SK-N-MC (cell line): ENCODE measurements around the gene CMSS1.

Experiments used
- DNase-seq: peaks from one replicate; pipeline ENCODE4 v3.0.0-alpha.2; 2011; ENCODE audit warnings: low read depth, low spot score
- H3K27ac ChIP-seq: fragments of 200-600 bp; sonication (generic); 2 replicates; pipeline ENCODE4 v1.5.1; 2016; ENCODE audit warnings: mixed run types
- H3K36me3 ChIP-seq: fragments of 200-600 bp; sonication (generic); 2 replicates; pipeline ENCODE4 v1.6.1; 2017; ENCODE audit warnings: antibody characterized with exemption, low read length, mixed read lengths; ENCODE audit not compliant: insufficient read depth
- H3K4me3 ChIP-seq: fragments of 200-600 bp; sonication (generic); 2 replicates; pipeline ENCODE4 v1.5.1; 2016
- H3K9ac ChIP-seq: fragments of 200-600 bp; sonication (generic); 2 replicates; pipeline ENCODE4 v1.8.0; 2017; ENCODE audit warnings: mixed run types, mixed read lengths; ENCODE audit not compliant: insufficient read length
- H3K9me3 ChIP-seq: fragments of 200-600 bp; sonication (generic); 2 replicates; pipeline ENCODE4 v1.6.1; 2017; ENCODE audit warnings: low read depth, mild to moderate bottlenecking, antibody characterized with exemption, low read length, moderate library complexity, mixed read lengths
- EZH2 ChIP-seq: fragments of 200-600 bp; sonication (generic); IDR thresholded peaks from one replicate; pipeline ENCODE4 v1.6.1; 2017; ENCODE audit warnings: antibody characterized with exemption
- FOXP2 ChIP-seq: optimal IDR thresholded peaks from 2 replicates; pipeline ENCODE3; 2011; ENCODE audit warnings: mild to moderate bottlenecking, moderate library complexity; ENCODE audit not compliant: insufficient read depth; ENCODE audit errors: extremely low read length, control extremely low read depth
- POLR2AphosphoS5 ChIP-seq: IDR thresholded peaks from 2 replicates; pipeline ENCODE4 v1.6.1; 2012; ENCODE audit warnings: mild to moderate bottlenecking, low read depth, low read length, borderline replicate concordance

Gene CMSS1

GRCh38 chr3:100160521-100160920 lies 342.9 kb downstream of the CMSS1 start:
- no peak overlapping the region for H3K4me3 ChIP-seq
- H3K36me3 ChIP-seq = peaks cover 14% of the 10 kb centered on the region
- H3K27ac ChIP-seq = no peak overlapping the region
- TF ChIP-seq POLR2AphosphoS5 (no peak), EZH2 (no peak), FOXP2 (no peak)
- no peaks in the 10 kb centered on the region; the same call in 1 of the 2 replicates for H3K9me3 ChIP-seq
- DNase-seq = no peak
- H3K9ac ChIP-seq = no peak overlapping the region

GRCh38 chr3:100163787-100164186 lies 346.1 kb downstream of the CMSS1 start:
- no peak for DNase-seq
- peak overlapping the region; percentile 66 for H3K27ac ChIP-seq

GRCh38 chr3:100164743-100165142 lies 347.1 kb downstream of the CMSS1 start:
- H3K4me3 ChIP-seq = no peak overlapping the region
- TF ChIP-seq FOXP2 (no peak), EZH2 (no peak), POLR2AphosphoS5 (no peak)
- H3K9me3 ChIP-seq = no peaks in the 10 kb centered on the region
- no peak overlapping the region for H3K9ac ChIP-seq
- DNase-seq = no peak
- H3K27ac ChIP-seq = peak overlapping the region; percentile 66; the same call in 1 of the 2 replicates
- H3K36me3 ChIP-seq = peaks cover 23% of the 10 kb centered on the region; the same call in 1 of the 2 replicates

More at GRCh38 chr3:100163787-100164186, 346.1 kb downstream of the CMSS1 start:
- Histone ChIP-seq H3K4me3 (no peak overlapping the region), H3K36me3 (peaks cover 17% of the 10 kb centered on the region; the same call in 1 of the 2 replicates), H3K9ac (no peak overlapping the region), H3K9me3 (no peaks in the 10 kb centered on the region)
- TF ChIP-seq POLR2AphosphoS5 = no peak
- TF ChIP-seq EZH2 = no peak
- no peak for TF ChIP-seq FOXP2

GRCh38 chr3:100165926-100166550 lies 348.4 kb downstream of the CMSS1 start:
- peaks cover 23% of the 10 kb centered on the region; the same call in 1 of the 2 replicates for H3K36me3 ChIP-seq

GRCh38 chr3:100169201-100169920 lies 351.7 kb downstream of the CMSS1 start:
- DNase-seq = no peak
- peaks cover 30% of the 10 kb centered on the region; the same call in 1 of the 2 replicates for H3K36me3 ChIP-seq
- TF ChIP-seq EZH2 (no peak), FOXP2 (no peak), POLR2AphosphoS5 (no peak)

More at GRCh38 chr3:100165926-100166550, 348.4 kb downstream of the CMSS1 start:
- Histone ChIP-seq H3K9me3 (no peaks in the 10 kb centered on the region), H3K4me3 (no peak overlapping the region), H3K27ac (no peak overlapping the region), H3K9ac (no peak overlapping the region)
- TF ChIP-seq EZH2 (no peak), POLR2AphosphoS5 (no peak), FOXP2 (no peak)
- DNase-seq = no peak

GRCh38 chr3:100170486-100170885 lies 352.8 kb downstream of the CMSS1 start:
- TF ChIP-seq EZH2 = no peak
- no peak for TF ChIP-seq FOXP2
- no peak for TF ChIP-seq POLR2AphosphoS5
- peaks cover 30% of the 10 kb centered on the region; the same call in 1 of the 2 replicates for H3K36me3 ChIP-seq
- no peak overlapping the region for H3K9ac ChIP-seq
- no peaks in the 10 kb centered on the region for H3K9me3 ChIP-seq
- DNase-seq = no peak
- no peak overlapping the region for H3K4me3 ChIP-seq
- H3K27ac ChIP-seq = no peak overlapping the region

More at GRCh38 chr3:100169201-100169920, 351.7 kb downstream of the CMSS1 start:
- H3K4me3 ChIP-seq = no peak overlapping the region
- no peak overlapping the region for H3K27ac ChIP-seq
- H3K9me3 ChIP-seq = no peaks in the 10 kb centered on the region
- no peak overlapping the region for H3K9ac ChIP-seq

- no peak overlapping the region for H3K4me3 ChIP-seq
- TF ChIP-seq EZH2 = no peak
- no peak for TF ChIP-seq FOXP2
- TF ChIP-seq POLR2AphosphoS5 = no peak
- peaks cover 30% of the 10 kb centered on the region; the same call in 1 of the 2 replicates for H3K36me3 ChIP-seq
- H3K9me3 ChIP-seq = no peaks in the 10 kb centered on the region
- H3K27ac ChIP-seq = no peak overlapping the region
- no peak overlapping the region for H3K9ac ChIP-seq
- no peak for DNase-seq
Observed at GRCh38 chr3:100171211-100171914, 353.7 kb downstream of the CMSS1 start.

GRCh38 chr3:100173961-100174360 lies 356.3 kb downstream of the CMSS1 start:
- no peak for DNase-seq
- Histone ChIP-seq H3K9me3 (no peaks in the 10 kb centered on the region), H3K36me3 (peaks cover 37% of the 10 kb centered on the region), H3K9ac (no peak overlapping the region), H3K4me3 (no peak overlapping the region), H3K27ac (no peak overlapping the region)
- no peak for TF ChIP-seq EZH2
- no peak for TF ChIP-seq FOXP2
- no peak for TF ChIP-seq POLR2AphosphoS5
